ENCODE results near the gene C5orf22.

C5orf22 gene

GRCh38 chr5:31604240-31604639 is 72.1 kb downstream of the C5orf22 start:
- DNase-seq (ENCODE audit: low read depth, low spot score) = no peak

- DNase-seq (ENCODE audit: low read depth, low spot score) = no peak
Observed at GRCh38 chr5:31604644-31605043, 72.5 kb downstream of the C5orf22 start.
